HG02943 (cell line): Measurements from ENCODE around the gene GDAP1L1.
"Not testable (repeated sequence)": the region's sequence is repeated elsewhere in the genome, so short reads cannot be mapped to it uniquely, and the experiment has no call there.

ENCODE experiments used
- ATAC-seq: cut with Tn5 transposase; IDR thresholded peaks from one replicate; pipeline ENCODE4 v1.9.1; 2021; ENCODE audit warnings: mild to moderate bottlenecking, low read depth, moderate library complexity; ENCODE audit not compliant: unreplicated experiment

The GDAP1L1 gene

GRCh38 chr20:44299011-44299535 lies 52.0 kb downstream of the GDAP1L1 start:
- ATAC-seq = not testable (repeated sequence)

DNA sequence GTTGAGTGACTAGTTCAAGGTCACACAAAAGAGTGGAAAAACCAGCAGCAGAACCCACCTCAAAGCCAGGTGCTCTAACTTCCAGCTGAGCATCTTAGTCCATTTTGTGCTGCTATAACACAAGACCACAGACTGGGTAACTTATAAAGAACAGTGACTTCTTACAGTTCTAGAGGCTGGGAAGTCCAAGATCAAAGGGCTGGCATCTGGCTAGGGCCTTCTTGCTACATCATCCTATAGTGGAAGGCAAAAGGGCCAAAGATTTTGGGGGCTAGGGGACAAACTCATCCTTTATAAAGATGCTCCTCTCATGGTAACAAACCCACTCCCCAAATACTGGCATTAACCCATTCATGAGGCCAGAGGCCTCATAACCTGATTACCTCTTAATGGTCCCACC lies 54.2 kb downstream of the GDAP1L1 start:
- ATAC-seq = no peak

DNA sequence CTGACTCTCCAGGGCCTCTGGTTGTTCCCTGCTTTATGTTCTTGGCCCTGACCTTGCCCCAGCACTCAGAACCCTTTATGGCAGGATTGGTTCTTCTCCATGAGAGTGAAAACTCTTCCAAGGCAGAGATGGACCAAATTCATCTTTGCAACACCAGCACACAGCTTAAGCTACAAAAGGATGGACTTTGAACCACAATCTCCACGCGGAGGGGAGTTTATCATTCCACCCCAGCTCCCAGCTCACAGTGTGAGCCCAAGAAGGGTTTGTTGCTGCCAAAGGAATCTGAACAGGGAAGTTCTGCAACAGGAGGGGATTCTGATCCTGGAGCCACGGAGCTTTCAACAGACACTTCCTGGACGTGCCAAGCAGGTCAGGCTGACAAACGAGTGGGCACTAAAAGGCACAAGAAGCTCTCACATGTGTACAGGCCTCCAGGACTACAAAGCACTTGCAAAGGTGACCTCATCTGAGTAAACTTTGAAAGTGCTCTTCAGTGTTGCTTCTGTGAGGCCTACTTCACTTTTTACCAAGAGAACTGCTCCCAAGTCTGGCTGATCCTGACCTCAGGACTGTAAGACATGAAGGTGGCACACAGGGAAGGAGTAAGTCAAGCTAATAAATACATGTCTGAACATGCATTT lies 55.0 kb downstream of the GDAP1L1 start:
- ATAC-seq = no peak

DNA sequence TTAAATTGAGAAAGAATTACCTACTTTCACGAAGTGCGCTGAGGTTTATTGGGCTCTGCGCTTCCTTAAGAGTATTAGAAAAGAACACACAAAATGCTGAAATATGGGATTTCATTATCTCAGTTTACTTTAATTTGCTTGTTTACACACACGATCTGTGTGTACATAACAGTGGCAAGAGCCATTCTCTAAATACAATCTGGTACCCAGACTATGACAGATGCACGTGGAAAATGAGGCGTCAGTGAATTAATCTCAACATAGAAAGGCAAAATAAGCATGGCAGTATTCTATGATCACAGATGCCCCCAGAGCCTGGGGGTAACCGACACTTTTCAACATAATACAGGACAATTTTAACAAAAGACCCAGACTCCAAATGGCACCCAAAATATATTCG lies 55.6 kb downstream of the GDAP1L1 start:
- no peak for ATAC-seq

- no peak for ATAC-seq
These were observed 57.3 kb downstream of the GDAP1L1 start for GRCh38 chr20:44304383-44304782.

- ATAC-seq = no peak
These were observed 59.8 kb downstream of the GDAP1L1 start for GRCh38 chr20:44306927-44307326.

GRCh38 chr20:44309763-44310663 lies 62.9 kb downstream of the GDAP1L1 start:
- ATAC-seq = no peak

- ATAC-seq = peak; percentile 75
These were observed 63.8 kb downstream of the GDAP1L1 start, which contains the start of gene FITM2 for GRCh38 chr20:44310664-44311639. Gene FITM2 (minus strand): TSS chr20:44311202. CDS start chr20:44311148, 54 bp downstream.

DNA sequence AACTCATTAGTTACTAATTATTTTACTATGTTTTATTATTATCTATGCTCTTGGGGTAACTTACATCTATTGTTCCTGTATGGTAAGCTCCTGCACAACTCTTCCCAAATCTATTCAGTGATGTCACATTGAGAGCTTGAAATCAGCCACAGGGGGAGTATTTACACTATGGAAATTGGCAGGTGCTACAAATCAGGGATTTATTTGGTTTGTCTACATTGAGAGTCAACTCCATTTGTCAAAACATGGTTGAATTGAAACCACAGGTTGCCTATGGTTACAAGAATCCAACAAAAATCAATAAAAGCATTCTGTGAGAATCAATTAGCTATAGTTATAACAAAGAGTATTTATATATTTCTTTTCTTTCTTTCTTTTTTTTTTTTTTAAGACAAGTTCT lies 67.8 kb downstream of the GDAP1L1 start:
- no peak for ATAC-seq

DNA sequence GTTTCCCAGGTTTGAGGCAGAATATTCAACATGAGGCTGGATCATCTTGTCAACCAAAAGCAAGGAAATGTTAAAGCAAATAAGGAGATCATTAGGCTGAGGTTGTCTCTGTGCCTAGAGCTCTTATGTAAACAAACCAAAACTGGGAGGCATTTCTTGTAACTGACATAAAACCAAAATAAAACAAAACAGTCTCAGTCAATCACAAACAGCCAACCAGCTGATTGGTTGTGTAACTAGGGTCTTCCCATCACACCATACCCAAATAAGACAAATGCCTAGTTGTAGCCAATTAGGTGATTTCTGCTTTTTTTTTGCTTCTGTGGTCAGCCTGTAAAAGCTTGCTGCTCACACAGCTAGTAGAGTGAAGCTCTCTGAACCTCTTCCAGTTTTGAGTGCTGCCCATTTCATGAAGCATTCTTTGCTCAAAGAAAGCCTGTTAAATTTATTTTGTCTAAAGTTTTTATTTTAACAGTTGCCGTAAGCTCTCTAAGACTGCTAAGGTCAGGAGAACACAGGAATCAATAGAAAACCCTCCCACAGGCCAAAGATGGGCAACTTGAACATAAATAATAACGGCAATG lies 72.8 kb downstream of the GDAP1L1 start:
- no peak for ATAC-seq

DNA sequence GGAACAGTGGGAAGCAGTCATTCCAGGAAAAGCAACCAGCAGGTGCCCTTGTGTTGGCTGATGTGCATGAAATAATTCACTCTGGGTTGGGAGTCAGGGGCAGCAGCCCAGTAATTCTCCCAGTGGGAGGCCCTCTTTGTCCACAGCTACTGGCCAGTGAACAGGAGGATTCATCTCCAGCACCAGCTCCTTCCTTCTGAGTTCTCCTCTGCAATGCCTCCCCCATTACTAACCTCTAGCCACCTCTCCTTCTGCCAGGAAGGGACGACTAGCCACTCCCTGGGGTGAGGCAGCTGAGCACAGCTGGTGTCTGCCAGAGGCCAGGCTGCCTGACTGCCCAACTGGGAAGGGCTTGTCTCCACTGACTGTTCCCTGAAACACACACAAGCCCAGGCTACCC lies 77.2 kb downstream of the GDAP1L1 start:
- no peak for ATAC-seq

DNA sequence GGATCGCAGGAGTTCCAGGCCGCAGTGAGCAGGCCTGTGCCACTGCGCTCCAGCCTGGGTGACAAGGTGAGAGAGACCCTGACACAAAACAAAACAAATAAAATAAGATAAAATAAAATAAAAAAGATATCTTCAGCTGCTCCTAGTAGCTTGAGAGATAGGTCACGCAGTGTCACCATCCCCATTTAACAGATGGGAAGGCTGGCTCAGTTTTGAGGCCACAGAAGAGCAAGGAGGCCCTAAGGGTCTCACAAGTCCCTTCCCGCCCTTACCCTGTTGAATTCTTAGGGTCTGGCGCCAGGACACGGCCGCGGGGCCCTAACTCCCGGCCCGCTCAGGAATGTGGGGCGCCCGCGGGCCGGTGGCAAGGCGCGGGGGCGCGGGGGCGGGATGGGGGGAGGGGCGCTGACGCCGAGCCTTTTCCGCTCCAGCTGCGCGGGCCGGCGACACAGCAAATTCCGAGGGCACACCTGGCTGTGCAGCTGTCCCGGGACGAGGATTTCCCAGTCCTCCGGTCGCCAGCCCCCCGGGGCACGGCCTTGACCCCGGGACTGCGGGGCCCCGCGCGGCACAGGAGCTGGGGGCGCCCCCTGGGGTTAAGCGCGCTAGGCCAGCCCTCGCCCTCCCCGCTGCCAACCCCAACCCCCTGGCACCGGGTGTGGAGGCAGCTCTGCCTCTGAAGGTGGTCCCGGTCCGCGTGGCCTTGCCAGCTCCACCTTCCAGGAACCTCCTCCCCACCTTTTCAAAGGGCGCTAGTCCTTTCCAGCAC lies 79.5 kb downstream of the GDAP1L1 start:
- ATAC-seq = no peak

DNA sequence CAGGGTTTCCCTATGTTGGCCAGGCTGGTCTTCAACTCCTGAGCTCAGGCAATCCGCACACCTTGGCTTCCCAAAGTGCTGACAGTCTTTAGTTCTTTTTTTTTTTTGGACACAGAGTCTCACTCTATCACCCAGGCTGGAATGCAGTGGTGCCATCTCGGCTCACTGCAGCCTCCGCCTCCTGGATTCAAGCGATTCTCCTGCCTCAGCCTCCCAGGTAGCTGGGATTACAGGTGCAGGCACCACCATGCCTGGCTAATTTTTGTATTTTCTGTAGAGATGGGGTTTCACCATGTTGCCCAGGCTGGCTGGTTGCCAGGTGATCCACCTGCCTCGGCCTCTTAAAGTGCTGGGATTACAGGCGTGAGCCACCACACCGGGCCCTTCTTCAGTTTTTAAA lies 80.6 kb downstream of the GDAP1L1 start:
- not testable (repeated sequence) for ATAC-seq

- ATAC-seq = no peak
These were observed 81.3 kb downstream of the GDAP1L1 start for GRCh38 chr20:44328428-44328827.
